ENCODE measurements around the gene NBPF20.
"Not testable (repeated sequence)": the region's sequence is repeated elsewhere in the genome, so short reads cannot be mapped to it uniquely, and the experiment has no call there.

The NBPF20 gene, protein sequence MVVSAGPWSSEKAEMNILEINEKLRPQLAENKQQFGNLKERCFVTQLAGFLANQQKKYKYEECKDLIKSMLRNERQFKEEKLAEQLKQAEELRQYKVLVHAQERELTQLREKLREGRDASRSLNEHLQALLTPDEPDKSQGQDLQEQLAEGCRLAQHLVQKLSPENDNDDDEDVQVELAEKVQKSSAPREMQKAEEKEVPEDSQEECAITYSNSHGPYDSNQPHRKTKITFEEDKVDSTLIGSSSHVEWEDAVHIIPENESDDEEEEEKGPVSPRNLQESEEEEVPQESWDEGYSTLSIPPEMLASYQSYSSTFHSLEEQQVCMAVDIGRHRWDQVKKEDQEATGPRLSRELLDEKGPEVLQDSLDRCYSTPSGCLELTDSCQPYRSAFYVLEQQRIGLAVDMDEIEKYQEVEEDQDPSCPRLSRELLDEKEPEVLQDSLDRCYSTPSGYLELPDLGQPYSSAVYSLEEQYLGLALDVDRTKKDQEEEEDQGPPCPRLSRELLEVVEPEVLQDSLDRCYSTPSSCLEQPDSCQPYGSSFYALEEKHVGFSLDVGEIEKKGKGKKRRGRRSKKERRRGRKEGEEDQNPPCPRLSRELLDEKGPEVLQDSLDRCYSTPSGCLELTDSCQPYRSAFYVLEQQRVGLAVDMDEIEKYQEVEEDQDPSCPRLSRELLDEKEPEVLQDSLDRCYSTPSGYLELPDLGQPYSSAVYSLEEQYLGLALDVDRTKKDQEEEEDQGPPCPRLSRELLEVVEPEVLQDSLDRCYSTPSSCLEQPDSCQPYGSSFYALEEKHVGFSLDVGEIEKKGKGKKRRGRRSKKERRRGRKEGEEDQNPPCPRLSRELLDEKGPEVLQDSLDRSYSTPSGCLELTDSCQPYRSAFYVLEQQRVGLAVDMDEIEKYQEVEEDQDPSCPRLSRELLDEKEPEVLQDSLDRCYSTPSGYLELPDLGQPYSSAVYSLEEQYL (N-terminal part only)

DNA sequence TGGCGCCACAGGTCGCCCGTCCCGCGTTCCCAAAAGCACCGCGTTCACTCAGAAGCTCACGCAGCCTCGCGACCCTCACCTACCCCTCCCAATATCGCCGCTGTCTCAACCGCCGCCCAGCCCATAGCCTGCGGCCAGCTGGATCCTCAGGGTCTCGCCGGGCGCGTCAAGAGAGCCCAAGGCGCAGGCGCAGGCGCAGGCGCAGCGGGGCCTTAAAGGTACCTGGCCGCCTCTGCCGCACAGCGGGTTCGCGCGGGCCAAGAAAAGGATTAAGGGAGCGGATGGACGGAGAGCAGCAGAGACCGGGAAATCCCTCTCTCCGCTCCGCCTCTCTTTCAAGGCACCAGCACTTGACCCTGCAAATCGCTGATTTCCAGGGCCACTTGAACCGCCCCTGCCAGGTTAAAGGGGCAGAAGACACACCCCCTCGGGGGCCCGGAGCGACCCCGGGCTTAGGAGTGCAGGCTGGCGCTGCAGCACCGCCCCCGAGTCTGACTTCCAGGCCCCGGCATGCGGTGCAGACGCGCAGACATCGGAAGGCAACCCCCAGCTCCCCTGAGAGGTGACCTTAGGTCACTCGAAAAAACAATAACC is at the start of gene NBPF20:
NBPF20 (minus strand) TSS at position 168 of the 594 bp plus-strand sequence. CDS start 20,331 bp downstream, outside the sequence.
- no peak for DNase-seq (ENCODE audit: low spot score)

DNA sequence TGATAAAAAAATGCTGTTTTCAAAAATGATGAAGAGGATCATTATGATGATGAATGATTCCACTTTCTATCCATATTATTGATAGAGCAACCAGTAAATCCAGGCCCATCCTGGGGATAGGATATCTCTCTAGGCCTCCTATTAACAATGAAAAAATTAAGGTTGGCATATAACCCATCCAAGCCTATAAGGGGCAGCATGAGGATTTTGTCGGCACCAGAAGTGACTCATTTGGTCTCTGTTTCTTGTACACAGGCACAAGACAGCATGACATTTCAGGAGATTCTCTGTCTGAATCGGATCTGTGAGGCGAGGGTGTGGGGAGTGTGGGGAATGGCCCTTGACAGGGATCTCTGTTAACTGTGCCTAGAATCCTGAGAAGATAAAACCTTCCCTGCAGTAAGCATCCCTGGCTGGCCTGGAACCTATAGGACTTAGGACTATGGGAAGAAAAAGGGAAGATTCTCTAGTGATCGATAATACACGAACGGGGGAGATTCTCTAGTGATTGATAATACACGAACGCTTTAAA is 49.5 kb upstream of the NBPF20 start:
- DNase-seq (ENCODE audit: low spot score): not testable (repeated sequence)

DNA sequence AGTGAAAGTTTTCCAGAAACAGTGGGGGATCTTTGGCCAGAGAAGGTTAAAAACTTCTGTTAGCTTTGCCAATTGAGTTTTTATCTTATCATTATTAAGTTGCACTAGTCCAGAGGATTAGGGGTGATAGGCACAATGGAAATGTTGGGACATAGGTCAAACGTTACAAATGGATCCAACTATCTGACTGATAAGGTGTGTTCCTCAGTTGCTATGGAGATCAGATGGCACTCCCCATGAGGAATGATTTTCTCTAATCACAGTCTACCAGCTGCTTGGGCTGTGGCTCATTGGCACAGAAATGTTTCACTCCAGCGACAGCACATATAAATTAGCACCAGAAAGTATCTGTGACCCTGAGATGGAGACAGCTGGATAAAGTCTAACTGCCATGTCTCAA is 47.3 kb upstream of the NBPF20 start:
- peak; percentile 5 for DNase-seq (ENCODE audit: low spot score)

DNA sequence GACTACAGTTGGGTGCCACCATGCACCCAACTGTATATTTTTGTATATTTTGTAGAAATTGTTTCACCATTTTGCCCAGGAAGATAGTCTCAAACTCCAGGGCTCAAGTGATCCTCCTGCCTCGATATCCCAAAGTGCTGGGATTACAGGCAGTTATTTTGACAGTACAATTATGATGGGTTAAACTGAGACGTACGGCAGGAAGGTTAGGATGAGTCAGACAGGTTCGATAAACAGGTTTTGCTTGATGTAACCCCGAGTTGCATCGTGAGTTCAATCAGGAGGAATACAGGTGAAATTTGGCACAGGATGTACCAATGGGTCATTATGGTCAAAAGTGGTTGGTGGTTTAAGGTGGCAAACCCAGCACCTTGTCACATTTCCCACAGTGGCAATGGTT is 46.0 kb upstream of the NBPF20 start:
- DNase-seq (ENCODE audit: low spot score): not testable (repeated sequence)

DNA sequence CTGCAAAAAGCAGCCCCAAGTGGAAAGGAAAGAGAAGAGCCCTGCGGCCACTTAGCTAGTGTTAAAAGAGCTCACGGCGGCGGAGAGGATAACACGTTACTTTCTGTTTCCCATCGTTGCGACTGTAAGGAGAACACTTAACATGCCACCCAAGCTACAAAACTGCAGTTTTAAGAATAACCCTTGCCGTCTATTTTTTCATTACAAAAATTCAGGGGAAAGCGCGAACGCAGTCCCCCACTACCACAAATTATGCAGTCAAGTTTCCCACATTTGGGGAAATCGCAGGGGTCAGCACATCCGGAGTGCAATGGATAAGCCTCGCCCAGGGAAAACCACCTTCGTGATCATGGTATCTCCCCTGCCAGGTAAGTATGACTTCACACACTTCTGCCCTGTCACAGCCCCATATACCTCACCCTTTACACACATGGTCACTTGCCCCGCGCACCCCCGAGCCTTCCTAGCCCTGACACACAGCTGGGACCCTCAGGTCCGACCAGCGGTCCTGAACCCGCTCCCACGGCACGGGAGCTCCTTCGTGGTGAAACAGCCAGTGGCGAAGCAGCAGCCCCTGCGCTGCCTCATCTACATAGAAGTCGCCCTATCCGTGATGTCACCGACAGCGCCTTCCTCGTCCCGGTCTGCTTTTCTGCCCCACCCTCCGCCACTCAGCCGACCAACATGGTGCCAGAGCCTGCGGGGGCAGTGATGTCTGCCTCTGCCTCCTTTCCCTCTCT is 40.2 kb upstream of the NBPF20 start:
- peak; percentile 66 for DNase-seq (ENCODE audit: low spot score)

DNA sequence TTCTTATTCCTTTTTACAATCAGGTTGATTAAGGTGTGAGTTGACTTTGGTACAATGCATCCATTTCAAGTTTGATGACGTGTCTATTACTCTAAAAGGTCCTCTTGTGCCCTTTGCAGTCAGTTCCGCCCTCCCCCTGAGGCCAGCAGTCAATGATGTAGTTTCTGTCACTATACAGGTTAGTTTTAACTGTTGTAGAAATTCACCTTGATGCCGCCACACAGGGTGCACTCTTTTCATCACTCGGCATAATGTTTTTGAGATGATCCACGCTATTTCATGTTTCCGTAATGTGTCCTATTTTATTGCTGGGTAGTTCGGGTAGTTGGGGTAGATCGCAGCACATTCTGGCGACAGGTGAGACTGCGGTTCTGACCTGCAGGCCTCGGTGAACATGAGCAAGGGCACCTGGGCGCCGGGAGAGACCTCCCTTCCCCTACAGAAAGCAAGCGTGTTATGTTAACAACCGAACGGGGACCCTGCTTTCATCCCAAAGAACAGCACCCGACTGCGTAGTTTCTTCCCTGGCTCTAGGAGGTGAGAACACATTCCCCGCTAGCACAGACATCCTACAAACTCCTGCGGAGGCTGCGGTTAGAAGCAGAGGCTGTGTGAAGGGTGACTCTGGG is 39.4 kb upstream of the NBPF20 start:
- DNase-seq (ENCODE audit: low spot score): not testable (repeated sequence)

DNA sequence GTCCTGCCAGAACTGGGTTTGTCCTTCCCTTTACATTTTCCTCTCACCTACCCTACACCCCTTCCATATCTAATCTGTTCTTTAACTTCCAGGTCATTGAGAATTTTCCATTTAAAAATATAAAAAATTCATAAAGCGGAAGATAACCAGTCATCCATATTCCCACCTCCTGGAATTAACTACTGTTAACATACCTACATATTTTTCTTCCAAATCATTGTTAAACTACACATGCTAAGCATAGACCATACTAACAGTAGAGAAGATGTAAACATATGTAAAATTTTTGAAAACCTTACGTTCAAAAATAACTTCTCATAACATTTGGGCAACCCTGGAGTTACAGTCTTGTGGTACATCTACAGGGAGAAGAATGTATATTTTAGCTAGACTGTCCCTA is 38.6 kb upstream of the NBPF20 start:
- not testable (repeated sequence) for DNase-seq (ENCODE audit: low spot score)

DNA sequence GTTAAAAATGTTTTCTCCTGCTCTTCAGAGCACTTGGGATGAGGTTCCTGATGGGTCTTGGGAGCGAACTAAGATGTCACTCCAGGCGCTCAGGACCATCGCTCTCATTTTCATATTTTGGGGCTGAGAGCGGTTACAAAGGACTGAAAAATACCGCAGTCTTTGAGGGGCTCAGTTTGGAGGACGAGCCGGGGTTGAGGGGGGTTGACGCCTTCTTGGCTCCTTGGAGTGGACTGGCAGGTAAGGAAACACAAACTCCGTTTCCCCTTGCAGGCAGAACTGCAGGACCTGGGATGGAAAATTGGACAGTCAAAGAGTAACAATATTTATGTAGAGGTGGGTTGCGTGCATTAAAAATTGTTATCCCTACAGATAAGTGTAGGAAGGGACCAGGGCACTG is 35.3 kb upstream of the NBPF20 start:
- DNase-seq (ENCODE audit: low spot score): not testable (repeated sequence)

DNA sequence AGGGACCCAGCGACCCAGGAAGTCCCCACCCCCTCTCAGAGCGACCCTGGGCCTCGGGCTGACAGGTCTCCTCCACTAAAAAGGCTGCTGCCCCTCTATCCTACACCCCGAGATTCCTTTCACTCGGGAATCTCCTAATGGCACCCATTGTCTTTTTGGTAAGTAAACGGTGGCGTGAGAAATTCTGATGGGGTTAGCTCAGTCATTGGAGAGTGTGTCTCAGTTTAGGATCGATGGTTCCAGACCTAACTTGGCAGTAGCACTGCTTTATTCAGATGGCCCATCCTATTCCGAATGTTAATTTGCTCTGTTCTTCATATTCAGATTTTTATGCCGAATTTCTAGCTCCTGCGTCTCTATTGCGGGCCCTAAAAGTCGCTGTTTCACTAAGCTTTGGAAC is 34.6 kb upstream of the NBPF20 start:
- not testable (repeated sequence) for DNase-seq (ENCODE audit: low spot score)

DNA sequence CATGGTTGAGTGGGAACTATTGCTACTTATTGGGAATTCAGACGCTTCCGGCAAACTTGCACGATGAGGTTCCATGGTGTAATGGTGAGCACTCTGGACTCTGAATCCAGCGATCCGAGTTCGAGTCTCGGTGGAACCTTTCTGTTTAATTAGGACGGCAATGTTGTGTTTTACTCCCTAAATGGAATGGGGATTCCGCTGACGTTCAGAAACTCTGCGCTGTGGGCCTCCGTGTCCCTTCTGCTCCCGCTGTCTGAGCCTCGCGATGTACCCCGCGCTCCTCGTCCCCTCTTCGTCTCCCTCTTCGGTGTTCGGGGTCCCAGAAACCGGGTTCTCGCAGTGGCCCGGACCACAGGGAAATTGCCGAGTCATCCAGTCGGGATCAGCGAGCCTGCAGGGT is 34.2 kb upstream of the NBPF20 start:
- not testable (repeated sequence) for DNase-seq (ENCODE audit: low spot score)

DNA sequence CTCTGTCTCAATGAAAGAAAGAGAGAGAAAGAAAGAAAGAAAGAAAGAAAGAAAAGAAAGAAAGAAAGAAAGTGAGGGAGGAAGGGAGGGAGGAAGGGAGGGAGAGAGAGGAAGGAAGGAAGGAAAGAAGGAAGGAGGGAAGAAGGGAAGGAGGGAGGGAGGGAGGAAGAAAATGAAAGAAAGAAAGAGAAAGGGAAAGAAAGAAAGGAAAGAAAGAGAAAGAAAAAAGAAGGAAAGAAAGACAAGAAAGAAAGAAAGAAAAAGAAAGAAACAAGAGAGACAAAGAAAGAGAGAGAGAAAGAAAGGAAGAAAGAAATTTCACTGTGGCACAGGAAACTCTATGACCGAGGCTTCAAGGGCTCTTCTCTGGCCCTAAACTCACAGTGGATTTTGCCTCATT is 33.7 kb upstream of the NBPF20 start:
- not testable (repeated sequence) for DNase-seq (ENCODE audit: low spot score)

DNA sequence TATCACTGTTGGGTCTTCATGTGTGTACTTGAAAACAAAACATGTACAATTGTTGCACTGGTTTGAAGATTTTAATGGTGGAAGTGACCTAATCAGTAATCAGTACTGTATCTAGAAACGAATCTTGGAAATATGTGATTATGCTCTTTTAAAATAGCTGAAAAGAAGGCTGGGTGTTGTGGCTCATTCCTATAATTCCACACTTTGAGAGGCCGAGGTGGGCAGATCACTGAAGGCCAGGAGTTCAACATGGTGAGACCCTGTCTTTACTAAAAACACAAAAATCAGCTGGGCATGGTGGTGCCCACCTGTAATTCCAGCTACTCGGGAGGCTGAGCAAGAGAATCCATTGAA is 29.4 kb upstream of the NBPF20 start:
- not testable (repeated sequence) for DNase-seq (ENCODE audit: low spot score)

DNA sequence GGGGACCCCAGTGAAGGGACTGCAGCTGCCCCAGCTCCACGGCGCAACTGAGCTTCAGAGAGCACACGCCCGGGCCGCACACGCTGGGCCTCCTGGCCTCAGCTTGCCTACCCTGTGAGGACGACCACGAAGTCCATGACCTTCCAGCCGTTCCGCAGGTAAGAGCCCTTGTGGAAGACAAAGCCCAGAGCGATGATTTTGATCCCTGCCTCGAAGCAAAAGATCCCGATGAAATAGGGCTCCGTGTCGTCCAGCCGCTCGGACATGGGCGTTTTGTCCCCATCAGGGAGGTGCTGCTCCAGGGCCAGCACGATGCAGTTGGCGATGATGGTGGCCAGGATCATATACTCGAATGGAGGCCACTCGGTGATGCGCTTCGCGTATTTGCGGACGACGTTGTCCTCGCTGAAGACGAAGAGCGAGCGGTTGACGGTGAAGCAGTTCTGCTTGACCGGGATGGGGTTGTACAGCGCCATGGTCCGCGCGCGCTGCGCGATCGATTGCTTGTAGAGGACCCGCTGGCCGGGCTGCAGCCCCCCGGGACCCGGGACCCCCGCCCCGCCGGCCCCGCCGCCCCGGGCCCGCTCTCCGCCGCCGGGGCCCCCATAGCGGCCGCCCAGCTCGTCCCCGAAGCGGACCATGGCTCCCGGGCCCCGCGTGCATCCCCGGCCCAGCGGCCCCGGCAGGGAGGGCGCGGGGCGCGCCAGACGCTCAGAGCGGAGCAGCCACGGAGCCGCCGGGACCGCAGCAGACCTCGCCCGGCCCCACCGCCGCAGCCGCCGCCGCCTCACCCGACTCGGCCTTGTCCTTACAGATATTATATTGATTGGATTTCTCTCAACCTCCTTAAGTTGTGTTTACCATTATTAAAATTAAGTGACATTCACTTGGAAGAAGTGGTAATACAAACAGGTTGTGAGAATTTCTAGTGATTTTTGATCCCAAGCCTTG is 28.7 kb upstream of the NBPF20 start:
- DNase-seq (ENCODE audit: low spot score): not testable (repeated sequence)

DNA sequence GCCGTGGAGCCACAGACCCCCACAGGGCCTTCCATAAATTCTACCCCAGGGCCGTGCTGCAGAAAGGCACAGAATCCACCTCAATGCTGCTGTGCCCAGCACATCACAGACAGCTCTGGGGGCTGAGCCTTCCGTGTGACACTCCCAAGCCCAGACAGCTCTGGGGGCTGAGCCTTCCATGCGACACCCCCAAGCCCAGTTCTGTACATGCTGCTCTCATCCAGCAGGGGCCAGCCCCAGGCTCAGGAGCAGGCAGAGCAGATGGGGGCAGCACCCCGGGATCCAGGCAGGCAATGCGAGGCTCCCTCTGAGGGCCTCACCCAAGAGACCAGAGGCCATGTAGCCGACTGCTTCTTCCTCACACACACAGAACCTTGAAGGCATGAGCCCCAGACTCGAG is 27.1 kb upstream of the NBPF20 start:
- DNase-seq (ENCODE audit: low spot score): not testable (repeated sequence)

DNA sequence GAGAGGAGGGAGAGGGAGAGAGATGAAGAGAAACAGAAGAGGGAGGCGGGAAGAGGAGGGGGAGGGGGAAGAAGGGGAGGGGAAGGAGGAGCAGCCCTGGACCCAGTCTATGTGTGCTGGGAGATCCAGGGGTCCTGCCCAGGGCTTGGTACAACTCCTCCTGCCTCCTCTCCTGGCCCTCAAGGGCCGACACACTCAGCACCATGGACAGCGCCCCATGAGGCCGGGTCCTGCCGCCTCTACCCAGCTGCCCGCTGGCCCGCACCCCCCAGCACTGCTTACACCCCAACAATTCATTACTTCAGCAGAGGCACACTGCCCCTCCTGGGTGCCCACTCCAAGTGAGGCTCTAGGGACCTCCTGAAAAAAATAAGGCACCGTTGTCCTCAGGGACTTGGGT is 26.5 kb upstream of the NBPF20 start:
- not testable (repeated sequence) for DNase-seq (ENCODE audit: low spot score)

DNA sequence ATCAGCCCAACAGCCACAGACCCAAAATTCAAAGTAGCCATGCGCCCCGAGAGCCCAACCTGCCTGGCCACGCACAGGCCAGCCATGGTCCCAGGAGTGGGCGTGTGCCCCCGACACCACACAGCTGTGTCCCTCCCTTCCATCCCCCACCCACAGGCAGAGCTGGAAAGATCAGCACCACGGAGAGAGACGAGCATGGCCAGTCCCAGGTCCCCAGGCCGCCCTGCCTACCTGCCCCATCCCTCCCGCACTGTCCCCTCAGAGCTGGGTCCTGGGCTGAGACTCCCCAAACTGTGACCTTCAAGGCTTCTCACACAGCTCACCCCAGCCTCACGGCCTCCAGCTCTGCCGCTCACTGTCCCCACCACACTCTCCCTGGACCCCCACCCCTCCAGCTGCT is 19.8 kb upstream of the NBPF20 start:
- not testable (repeated sequence) for DNase-seq (ENCODE audit: low spot score)

DNA sequence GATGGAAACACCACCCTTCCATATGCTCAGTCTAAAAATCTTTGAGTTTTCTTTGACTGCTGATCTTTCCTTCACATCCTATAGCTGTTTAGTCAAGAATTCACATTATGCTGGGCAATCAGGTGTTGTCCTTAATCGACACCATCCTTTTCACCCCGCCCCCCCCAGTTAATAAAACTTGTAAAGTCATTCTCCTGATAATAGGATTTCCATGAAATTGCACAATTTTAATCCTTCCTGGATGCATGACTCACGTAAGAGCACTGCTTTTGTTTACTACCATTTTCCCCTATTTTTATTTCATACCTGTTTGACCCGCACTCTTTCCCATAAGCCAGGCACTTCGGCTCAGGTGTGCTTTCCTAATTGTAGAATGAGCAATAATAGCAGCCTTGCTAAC is 16.9 kb upstream of the NBPF20 start:
- not testable (repeated sequence) for DNase-seq (ENCODE audit: low spot score)

DNA sequence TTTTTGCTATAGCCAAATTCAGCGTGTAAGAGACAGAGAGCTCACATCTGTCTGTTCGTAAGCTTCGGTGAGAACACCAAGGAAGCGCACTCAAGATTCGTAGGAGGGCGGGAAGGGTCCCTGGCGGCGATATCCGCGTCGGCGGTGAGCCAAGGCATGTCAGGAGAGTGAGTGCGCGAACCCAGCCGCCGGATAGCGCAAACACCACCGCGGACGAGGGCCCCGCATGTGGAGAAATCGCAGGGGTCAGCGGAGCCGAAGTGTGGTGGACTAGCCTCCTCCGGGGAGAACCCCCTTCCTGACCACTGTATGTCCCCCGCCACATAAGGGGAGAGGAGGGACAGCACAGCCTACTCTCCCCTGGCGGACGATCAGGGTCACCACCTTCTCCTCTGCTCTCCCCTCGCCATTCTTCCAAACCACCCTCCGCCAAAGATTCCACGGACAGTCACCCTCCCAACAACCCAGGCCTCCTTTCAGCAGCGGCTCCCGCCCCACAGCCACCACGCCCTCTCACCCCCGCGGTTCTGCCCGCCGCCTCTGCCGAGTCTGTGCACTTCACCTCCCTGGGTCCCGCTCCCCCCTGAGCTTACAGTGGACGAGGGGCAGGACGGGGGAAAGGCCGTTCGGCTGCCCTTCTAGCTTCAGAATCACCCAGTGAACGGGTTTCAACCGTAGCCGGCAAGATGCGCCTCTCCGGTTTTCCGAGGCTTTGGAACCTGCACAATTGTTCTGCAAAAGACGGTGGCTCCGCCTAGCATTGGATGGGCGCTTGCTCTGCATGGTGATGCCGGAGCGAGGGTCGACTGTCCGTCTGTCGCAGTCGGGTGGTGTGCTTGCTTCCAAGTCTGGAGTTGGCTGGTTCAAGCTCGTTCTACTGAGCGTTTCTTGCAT is 6.2 kb upstream of the NBPF20 start:
- not testable (repeated sequence) for DNase-seq (ENCODE audit: low spot score)

DNA sequence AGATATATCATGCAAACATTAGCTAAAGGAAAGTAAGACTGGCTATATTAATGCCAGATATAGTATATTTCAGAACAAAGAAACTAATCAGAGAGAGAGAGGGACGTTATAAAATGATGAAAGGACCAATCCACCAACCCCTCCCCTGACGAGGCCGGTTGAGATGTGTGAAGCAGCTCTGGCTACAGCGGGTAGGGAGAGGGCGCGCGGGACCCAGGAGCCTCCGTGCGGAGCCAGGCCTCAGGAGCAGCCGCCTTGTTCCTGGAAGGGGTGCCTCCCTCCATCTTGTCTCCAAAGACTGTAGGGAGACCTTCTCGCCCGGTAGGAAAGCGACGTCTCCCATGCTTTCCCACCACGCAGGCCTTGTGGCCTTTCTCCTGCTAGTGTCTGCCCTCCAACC is 5.4 kb upstream of the NBPF20 start:
- not testable (repeated sequence) for DNase-seq (ENCODE audit: low spot score)
